Measurements from ENCODE around the gene UBXN11. TPM values are rescaled to one million over a fixed set of nuclear protein-coding genes. Genes with fewer than 3 reads are reported as not detected.

The UBXN11 gene
- total and polyA plus RNA-seq, 2 of the 13 experiments (the other 11 are each of a cell fraction or from before 2014, with no cell fraction given): 9.3 to 10.4 TPM

- 0 out of 2 replicates have a peak, but pooled peaks have one; percentile 25 for TF ChIP-seq ZNF274 (CRISPR knock-in tag; IDR thresholded peaks at IDR 0.05)
- TF ChIP-seq NKX3-1 (CRISPR knock-in tag; IDR thresholded peaks at IDR 0.05): no peak
- TF ChIP-seq, protein P1, sequence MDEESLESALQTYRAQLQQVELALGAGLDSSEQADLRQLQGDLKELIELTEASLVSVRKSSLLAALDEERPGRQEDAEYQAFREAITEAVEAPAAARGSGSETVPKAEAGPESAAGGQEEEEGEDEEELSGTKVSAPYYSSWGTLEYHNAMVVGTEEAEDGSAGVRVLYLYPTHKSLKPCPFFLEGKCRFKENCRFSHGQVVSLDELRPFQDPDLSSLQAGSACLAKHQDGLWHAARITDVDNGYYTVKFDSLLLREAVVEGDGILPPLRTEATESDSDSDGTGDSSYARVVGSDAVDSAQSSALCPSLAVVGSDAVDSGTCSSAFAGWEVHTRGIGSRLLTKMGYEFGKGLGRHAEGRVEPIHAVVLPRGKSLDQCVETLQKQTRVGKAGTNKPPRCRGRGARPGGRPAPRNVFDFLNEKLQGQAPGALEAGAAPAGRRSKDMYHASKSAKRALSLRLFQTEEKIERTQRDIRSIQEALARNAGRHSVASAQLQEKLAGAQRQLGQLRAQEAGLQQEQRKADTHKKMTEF (CRISPR knock-in tag; IDR thresholded peaks at IDR 0.05): peak; percentile 88
- TF ChIP-seq, protein P2, sequence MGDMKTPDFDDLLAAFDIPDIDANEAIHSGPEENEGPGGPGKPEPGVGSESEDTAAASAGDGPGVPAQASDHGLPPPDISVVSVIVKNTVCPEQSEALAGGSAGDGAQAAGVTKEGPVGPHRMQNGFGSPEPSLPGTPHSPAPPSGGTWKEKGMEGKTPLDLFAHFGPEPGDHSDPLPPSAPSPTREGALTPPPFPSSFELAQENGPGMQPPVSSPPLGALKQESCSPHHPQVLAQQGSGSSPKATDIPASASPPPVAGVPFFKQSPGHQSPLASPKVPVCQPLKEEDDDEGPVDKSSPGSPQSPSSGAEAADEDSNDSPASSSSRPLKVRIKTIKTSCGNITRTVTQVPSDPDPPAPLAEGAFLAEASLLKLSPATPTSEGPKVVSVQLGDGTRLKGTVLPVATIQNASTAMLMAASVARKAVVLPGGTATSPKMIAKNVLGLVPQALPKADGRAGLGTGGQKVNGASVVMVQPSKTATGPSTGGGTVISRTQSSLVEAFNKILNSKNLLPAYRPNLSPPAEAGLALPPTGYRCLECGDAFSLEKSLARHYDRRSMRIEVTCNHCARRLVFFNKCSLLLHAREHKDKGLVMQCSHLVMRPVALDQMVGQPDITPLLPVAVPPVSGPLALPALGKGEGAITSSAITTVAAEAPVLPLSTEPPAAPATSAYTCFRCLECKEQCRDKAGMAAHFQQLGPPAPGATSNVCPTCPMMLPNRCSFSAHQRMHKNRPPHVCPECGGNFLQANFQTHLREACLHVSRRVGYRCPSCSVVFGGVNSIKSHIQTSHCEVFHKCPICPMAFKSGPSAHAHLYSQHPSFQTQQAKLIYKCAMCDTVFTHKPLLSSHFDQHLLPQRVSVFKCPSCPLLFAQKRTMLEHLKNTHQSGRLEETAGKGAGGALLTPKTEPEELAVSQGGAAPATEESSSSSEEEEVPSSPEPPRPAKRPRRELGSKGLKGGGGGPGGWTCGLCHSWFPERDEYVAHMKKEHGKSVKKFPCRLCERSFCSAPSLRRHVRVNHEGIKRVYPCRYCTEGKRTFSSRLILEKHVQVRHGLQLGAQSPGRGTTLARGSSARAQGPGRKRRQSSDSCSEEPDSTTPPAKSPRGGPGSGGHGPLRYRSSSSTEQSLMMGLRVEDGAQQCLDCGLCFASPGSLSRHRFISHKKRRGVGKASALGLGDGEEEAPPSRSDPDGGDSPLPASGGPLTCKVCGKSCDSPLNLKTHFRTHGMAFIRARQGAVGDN (CRISPR knock-in tag; IDR thresholded peaks at IDR 0.05): peak; percentile 78
- no peak for TF ChIP-seq EHMT2 (IDR thresholded peaks at IDR 0.05; ENCODE audit: borderline replicate concordance, low read depth, low read length)
- peak; percentile 73; the same call in 1 of the 2 replicates for TF ChIP-seq SP4 (CRISPR knock-in tag; IDR thresholded peaks at IDR 0.05)
- TF ChIP-seq ATAD3A (CRISPR knock-in tag; IDR thresholded peaks at IDR 0.05): no peak
- TF ChIP-seq, protein P3, sequence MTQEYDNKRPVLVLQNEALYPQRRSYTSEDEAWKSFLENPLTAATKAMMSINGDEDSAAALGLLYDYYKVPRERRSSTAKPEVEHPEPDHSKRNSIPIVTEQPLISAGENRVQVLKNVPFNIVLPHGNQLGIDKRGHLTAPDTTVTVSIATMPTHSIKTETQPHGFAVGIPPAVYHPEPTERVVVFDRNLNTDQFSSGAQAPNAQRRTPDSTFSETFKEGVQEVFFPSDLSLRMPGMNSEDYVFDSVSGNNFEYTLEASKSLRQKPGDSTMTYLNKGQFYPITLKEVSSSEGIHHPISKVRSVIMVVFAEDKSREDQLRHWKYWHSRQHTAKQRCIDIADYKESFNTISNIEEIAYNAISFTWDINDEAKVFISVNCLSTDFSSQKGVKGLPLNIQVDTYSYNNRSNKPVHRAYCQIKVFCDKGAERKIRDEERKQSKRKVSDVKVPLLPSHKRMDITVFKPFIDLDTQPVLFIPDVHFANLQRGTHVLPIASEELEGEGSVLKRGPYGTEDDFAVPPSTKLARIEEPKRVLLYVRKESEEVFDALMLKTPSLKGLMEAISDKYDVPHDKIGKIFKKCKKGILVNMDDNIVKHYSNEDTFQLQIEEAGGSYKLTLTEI (CRISPR knock-in tag; conservative IDR thresholded peaks at IDR 0.05): no peak
- TF ChIP-seq KAT7 (CRISPR knock-in tag; IDR thresholded peaks at IDR 0.05; ENCODE audit: borderline replicate concordance): no peak
- peak; percentile 90 for TF ChIP-seq NFIC (IDR thresholded peaks at IDR 0.05; ENCODE audit: low read length)
- TF ChIP-seq MAX (IDR thresholded peaks at IDR 0.05): no peak; the same call in 1 of the 2 replicates
- TF ChIP-seq MYNN (CRISPR knock-in tag; IDR thresholded peaks at IDR 0.05; ENCODE audit: low read depth): no peak
- TF ChIP-seq ZNF354B (CRISPR knock-in tag; IDR thresholded peaks at IDR 0.05): no peak
- no peak for TF ChIP-seq ZNF614 (CRISPR knock-in tag; IDR thresholded peaks at IDR 0.05; ENCODE audit: borderline replicate concordance)
- no peak; the same call in 1 of the 2 replicates for TF ChIP-seq CCDC6 (CRISPR knock-in tag; IDR thresholded peaks at IDR 0.05)
- no peak for TF ChIP-seq ZNF17 (CRISPR knock-in tag; IDR thresholded peaks at IDR 0.05)
- TF ChIP-seq, protein P4, sequence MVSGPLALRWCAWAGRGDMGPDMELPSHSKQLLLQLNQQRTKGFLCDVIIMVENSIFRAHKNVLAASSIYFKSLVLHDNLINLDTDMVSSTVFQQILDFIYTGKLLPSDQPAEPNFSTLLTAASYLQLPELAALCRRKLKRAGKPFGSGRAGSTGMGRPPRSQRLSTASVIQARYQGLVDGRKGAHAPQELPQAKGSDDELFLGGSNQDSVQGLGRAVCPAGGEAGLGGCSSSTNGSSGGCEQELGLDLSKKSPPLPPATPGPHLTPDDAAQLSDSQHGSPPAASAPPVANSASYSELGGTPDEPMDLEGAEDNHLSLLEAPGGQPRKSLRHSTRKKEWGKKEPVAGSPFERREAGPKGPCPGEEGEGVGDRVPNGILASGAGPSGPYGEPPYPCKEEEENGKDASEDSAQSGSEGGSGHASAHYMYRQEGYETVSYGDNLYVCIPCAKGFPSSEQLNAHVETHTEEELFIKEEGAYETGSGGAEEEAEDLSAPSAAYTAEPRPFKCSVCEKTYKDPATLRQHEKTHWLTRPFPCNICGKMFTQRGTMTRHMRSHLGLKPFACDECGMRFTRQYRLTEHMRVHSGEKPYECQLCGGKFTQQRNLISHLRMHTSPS (CRISPR knock-in tag; IDR thresholded peaks at IDR 0.05; ENCODE audit: low read depth): peak; percentile 19; the same call in 1 of the 2 replicates
- no peak for TF ChIP-seq KLF9 (CRISPR knock-in tag; IDR thresholded peaks at IDR 0.05; ENCODE audit: low read depth)
- TF ChIP-seq ZNF563 (CRISPR knock-in tag; IDR thresholded peaks at IDR 0.05): 0 out of 2 replicates have a peak, but pooled peaks have one; percentile 21
- peak; percentile 82; the same call in 1 of the 2 replicates for TF ChIP-seq SSRP1 (CRISPR knock-in tag; IDR thresholded peaks at IDR 0.05)
- TF ChIP-seq MED1 (CRISPR knock-in tag; IDR thresholded peaks at IDR 0.05): peak; percentile 95
Measured at GRCh38 chr1:26350701-26351589, 44.5 kb upstream of the UBXN11 start (continued).
